ENCODE measurements around the gene RASA3.
"Not testable (repeated sequence)": the region's sequence is repeated elsewhere in the genome, so short reads cannot be mapped to it uniquely, and the experiment has no call there.

The RASA3 gene

DNA sequence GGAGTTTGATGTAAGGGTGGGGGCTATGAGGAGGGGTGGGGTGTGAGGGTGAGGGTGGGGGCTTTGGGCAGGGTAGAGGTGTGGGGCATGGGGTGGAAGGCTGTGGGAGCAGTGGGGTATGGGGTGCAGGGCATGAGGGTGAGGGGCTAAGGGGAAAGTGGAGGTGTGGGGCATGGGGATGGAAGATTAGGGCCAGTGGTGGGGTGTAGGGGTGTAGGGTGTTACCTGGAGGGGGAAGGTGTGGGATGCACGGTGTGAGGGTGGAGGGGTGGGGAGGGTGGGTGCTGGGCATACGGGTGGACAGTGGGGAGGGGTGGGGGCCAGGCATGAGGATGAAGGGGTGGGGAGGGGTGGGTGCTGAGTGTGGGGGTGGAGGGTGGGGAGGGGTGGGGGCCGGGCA lies 22.9 kb upstream of the RASA3 start:
- DNase-seq, result no peak

DNA sequence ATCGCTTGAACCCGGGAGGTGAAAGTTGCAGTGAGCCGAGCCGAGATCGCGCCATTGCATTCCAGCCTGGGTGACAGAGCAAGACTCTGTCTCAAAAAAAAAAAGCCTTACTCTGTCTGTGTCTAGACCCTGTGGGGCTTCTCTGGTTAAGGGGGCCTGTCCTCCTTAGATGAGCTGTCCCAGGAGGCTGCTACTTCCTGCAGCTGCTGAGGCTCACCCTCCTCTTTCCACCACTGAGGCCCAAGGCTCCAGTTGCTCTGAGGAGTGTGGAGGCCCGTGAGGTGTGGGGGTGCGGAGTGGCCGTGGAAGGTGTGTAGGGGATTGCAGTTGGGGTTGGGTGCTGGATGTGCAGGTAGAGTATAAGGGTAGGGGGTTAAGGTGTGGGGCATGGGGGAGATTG lies 22.1 kb upstream of the RASA3 start:
- DNase-seq, result no peak

DNA sequence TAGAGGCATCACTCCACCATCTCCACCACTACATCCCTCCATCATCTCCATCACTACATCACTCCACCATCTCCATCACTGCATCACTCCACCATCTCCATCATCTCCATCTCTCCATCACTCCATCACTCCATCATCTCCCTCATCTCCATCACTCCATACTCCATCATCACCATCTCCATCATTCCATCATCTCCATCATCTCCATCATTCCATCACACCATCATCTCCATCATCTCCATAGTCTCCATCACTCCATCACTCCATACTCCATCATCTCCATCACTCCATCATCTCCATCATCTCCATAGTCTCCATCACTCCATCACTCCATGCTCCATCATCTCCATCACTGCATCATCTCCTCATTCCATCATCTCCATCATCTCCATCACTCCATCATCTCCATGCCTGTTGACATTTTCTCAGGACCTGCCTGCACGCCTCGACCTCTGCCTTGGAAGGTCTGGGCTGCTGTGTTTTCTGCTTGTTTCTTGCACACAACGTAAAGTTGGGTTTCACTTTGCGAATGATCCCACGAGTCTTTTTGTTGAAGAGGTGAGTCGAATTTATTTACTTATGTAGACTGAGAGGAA lies 21.2 kb upstream of the RASA3 start:
- DNase-seq, result no peak

DNA sequence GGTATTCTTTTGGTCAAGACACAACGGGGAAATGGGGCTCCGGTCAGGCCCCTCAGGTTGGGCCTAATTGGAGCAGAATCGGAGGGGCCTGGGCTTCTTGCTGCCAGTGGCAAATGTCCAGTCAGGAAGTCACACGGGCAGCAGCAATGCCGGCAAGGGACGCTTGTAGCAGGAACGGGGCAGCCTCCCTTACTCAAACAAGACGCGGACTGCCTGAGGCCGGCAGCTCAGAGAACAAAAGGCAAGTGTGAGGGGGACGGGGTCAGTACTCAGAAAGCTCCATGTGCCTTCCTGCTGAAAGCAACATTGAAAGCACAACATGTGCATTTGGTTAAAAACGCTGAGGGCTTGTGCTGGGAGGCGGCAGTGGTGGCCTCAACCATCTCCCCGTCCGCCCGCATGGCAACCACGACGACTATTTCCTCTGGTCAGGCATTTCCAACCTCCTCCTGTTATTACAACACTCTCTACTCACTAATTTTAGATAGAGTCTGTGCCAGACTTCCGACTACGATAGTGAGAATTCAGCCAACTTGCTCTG lies 20.5 kb upstream of the RASA3 start:
- DNase-seq, result no peak

DNA sequence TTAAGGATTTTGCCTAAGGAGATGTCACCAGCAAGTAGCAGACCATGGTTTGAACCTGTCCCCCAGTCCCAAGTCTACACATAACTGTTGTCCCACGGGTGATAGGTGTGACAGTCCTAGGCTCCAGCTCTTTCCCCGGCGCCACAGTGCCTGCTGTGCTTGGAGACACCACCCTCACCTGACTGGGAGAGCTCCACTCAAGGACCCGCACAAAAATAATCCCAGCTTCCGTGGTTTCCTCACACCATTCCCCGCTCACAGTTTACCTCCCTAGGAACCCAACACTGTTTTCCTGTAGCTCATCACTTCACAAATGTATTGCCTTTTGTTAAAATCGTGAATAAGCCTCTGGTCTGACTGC lies 19.8 kb upstream of the RASA3 start:
- DNase-seq, result no peak

DNA sequence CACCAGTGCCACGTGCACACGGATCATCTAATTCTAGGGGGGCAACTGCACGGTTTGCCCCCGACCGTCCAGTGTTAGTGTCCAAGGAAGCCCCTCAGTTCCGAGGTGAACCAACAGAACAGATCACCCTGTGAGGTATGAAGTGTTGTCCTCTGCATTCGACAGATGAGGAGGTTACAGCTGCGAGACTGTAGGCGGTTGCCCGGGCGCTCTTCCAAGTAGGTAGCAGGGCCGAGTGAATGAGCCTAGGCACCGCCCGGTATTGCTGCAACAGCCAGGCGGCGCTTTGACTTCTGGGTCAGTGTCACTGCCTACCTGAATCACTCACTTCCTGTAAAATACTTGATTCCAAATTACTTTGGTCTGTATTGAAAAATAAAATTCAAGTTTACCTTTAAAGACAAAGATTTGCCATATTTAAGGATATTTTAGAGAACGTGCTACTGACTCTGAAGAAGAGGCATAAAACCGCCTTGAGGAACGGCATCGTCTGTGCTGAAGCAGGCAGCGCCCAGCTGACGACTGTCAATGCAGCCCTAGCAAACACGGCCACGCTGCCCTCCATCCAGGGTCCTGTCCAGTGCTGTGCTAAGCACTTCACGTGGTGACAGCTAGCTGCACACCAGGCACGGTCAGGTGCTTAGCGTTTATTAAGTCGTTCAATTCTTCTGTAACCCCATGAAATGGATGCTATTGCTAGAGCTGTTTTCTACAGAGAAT lies 19.3 kb upstream of the RASA3 start:
- DNase-seq, result no peak

DNA sequence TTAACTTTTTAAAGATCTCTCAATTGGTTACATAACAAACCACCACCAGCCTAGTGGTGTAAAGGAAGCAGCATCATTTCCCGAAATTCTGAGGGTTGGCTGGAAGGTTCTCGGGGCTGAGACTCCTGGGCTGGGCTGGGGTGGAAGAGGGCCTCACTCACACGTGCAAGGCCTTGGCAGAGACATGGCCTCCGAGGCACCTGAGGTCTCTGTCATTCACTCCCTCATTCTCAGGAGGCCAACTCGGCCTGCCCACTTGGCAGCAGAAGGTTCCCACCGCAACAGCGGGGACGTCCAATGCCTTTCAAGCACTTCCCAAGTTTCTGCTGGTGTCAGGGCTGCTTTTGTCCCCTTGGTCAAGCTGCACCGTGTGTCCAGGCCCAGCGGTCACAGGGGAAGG lies 18.6 kb upstream of the RASA3 start:
- no peak for DNase-seq

DNA sequence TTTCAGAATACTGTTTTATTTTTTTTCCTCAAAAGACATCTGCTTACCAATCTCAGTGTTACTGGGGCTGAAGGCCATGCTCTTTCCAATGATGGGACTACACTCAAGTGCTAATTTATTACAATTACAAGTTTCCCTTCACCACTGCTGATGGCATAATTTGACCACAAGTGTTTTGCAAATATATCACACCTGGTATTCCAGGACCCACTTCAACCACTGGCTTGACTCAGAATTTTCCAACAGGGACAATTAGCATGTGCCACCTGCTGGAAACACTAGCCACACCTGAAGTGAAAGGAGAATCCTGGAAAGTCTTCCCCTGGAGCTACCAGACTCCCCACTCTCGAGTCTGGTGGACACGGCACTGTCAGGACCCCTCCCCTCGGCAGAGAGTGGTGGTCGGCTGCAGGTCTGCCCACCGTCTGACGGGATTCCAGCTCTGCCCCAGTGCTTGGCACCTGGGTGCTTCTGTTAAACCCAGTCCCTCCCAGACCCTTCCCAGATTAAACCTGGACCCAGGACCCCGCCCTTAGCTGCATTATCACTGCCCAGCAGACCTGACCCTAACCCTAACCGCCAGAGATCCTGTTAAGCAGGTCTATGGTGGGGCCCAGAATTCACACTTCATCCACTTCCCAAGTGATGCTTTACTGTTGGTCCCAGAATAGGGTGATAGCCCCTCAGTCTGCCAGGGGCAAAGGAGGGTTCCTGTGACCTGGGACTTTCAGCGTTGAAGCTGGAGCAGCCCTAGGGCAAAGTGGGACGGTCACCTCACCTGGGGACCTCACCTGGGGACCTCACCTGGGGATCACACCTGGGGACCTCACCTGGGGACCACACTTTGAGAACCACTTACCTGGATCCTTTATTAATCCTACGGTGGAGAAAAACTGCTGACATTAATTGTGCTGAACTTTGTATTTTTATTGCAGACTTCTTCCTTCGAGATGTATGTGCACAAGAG lies 17.6 kb upstream of the RASA3 start:
- no peak for DNase-seq

DNA sequence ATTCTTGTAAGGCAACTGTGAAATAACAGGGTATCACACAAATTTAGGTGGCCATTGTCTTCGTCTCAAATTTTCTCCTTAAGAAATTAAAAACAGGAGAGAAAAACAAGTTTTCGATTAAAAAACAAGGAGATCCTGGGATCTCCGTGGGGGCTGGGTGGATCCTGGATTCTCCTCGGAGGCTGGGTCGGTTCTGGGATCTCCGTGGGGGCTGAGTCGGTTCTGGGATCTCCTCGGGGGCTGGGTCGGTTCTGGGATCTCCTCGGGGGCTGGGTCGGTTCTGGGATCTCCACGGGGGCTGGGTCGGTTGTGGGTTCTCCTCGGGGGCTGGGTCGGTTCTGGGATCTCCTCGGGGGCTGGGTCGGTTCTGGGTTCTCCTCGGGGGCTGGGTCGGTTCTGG lies 16.5 kb upstream of the RASA3 start:
- not testable (repeated sequence) for DNase-seq

DNA sequence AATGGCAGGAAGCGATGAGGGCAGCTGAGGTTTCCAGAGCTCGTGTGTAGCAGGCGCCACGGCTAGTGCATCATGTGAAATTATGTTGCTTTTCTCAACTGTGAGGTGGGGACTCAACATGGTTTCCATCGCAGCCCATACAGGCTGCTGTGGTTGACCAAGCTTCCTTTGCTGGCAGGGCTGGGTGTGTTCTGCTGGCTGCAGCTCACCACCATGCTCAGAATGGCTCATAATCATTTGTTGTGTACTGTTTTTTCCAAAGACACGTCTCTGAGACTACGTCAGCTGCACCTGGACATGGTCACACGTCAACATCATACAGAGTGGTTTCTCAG lies 16.1 kb upstream of the RASA3 start:
- peak; percentile 83 for DNase-seq

DNA sequence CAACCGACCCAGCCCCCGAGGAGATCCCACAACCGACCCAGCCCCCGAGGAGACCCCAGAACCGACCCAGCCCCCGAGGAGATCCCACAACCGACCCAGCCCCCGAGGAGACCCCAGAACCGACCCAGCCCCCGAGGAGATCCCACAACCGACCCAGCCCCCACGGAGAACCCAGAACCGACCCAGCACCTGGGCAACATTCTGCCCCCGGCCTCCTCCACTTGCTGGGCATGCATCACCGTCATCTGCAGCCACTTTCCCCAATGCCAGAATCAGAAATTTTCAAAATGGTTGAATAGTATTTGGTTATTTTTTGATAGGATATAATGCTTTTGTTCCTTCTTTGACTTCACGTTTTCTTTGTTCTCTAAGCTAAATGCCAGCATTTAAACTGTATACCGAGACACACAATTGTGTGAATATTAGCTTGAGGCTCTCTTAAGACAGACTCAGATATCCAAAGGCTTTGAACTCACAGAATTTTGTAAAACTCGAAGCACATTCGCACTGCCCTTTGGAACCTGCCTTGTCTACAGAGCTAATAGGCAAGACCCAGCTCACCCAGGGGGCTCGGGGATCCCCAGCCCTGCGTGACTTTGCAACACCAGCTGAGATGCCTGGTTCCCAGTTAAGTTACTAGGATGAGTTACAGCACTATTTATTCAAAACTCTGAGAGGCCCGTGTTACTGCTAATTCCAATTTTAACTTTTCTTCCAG lies 15.5 kb upstream of the RASA3 start:
- no peak for DNase-seq

DNA sequence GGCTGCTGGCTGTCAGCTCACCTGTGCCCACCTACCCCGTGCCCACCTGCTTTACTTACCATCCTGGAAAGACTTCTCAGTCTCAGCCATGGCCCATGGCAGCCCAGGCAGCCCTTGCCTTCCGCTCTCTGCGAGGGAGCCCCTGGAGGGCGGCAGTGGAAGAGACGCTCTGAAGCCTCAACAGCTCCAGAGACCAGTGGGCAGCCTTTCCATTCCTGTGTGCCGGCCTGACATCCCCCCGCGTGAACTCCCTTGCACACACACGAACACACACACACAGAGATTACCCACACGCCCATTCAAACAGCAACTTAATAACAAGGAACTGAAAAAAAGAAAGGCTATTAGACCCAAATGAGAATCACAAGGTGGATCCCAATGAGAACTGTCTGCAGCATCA lies 14.2 kb upstream of the RASA3 start:
- no peak for DNase-seq

DNA sequence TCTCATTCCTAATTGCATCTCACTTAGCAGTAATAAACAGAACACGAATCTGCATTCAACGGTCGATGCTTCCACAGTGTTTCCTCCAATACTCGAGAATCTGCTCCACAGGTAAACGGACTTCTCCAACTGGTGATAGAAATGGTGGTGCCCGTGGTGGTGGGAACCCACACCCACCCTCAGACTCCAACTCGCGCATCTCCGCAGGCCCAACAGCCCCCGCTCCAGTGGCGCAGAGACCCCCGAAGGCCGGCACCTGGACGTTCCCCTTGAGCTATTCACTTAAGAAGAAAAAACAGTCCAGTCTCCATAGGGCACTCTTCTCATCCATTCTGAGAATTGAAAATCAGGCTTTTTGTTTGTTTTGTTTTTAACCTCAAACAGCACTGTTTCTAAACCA lies 13.8 kb upstream of the RASA3 start:
- no peak for DNase-seq

DNA sequence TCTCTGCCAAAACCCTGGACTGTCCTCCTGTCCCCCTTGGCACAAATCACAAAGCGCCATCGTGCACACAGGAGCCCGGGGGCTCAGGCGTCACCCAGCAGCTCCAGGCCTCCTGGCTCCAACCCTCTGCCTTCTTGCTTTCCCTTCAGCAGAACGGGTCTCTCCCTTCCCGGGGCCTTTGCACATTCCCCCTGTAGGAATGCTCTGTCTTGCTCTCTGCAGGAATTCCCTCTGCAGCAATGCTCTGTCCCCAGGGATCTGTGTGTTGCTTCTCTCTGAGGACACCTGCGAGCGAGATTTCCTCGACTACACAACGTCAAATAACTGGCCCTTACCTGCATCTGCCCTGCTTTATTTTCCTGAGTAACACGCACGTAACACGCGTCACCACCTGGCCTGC lies 13.3 kb upstream of the RASA3 start:
- DNase-seq, result no peak

DNA sequence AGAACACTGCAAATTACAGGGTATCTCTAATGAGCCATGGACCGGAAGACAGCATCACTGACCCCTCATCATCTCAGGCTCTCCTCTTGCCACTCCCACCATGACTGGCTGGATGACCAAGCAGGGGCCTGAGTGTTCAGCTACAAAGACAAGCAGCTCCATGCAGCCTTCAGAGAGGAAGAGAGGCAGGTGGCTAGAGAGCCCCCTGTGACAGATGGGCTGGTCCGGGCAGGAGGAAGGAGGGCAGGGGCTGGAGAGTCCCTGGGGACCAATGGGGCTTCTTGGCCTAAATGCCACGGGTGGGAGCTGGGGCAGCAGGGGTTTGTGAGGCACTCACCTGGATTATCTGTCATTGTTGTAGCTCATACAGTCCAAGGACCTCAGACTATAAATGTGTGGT lies 12.8 kb upstream of the RASA3 start:
- DNase-seq, result no peak

DNA sequence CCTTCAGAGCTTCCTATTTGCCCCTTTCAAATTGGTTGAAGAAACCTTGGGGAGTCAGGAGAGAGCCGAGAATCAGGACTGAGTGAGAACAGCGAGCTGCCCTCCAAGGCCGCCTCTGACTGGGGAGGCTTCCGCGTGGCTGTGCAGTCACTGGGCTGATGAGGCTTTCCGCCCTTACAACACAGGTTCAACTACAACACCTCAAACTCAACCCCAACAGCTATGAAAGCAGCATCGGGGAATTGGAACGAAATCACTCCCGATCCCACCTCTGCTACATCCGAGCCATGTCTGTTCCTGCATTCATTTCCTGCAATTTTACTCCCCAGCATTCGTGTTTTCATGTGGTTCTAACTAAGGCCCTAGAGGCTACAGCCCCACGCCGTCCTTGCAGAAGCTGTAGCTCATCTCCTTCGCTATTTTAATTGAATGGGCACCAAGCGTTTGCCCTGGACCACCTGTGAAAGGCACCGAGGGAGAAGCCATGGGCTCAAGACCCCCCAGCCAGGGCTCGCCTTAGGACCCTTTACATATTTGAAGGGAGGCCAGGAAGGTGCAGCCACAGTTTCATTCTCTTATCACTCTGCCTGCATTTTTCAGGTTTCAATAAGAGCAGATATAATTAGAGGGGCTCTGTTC lies 12.3 kb upstream of the RASA3 start:
- no peak for DNase-seq

DNA sequence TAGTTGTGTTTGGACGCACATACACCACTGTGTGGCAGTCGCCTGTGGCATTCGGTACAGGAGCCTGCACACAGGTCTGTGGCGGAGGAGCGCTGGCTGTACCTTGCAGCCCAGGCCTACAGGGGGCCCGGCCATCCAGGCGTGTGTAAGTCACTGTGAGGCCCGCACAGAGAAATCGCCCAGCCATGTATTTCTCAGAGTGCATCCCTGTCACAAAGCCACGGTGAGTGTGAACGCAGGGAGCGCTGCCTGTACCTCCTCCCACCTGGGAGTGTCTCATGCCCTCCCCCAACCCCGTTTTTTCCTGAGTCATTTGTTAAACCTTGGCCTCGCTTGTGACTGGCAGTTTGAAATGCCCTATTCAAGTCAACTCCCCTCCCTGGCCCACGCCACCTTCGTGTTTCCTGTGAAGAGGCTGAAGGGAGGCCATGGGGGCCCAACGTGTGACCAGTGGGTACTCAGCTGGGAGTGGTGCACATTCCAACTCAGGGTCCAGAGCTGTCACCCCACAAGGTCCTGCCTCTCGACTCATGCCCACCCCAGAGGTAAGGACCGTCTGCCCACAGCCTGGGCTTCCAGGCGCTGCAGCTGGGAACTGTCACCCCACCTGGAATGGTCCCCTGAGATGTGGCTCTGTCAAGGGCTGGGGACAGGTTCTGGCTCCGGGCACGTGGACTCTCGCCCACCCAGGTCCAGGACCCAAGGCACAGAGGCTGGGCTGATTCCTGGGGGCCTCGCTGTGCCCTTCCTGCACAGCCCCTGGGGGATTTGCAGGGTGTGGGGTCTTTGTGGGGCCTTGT lies 11.6 kb upstream of the RASA3 start:
- peak; percentile 35 for DNase-seq

DNA sequence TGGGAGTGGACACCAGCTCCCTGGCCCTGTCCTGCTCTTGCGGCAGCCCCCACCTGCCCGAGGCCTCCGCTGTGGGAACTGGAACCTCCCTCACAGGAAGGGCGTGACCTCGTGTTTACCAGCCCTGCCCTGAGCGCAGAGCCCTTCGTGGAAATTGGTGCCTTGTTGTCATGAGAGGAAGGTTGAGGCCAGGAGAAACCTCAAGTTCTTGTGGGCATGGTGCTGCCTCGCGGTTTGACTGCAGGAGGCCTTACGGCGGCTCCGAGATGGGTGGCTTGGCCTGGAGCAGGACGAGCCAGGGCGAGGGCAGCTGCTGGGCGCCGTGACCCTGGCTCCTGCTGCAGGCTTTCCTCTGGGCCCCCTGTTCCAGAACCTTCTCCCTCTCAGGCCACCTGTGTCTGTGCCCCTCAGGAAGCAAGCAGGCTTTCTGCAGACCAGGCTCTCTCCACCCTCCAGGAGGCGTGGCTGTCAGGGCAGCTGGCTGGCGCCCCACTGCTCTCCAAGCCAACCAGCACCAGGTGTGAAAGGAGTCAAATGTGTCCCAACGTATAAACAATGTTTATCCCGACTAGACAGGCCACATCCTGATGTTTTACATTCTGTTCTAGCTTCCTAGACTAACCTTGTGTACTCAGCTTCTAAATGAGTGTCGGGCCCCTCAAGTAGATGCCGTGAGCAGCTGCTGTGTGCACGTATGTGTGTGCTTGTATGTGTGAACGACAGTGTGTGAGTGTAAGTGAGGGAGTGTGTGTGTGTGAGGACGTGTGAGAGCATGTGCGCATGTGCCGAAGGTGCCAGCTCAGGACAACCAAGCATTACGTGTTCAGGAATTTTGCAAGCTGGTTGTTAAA lies 10.4 kb upstream of the RASA3 start:
- DNase-seq, result peak; percentile 65

DNA sequence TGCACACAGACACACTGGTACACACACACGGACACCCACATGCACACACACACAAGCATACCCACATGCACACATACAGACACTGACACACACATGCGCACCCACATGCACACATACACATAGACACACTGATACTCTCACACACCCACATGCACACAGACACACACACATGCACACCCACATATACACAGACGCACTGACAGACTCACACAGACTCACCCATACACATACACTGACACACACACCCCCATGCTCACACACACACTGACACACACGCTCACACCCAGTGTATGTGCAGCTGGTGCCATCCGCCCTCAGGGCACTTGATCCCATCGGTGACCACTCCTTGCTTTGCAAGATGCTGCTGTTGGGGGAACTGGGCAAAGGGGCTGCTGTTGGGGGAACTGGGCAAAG lies 9.7 kb upstream of the RASA3 start:
- no peak for DNase-seq

DNA sequence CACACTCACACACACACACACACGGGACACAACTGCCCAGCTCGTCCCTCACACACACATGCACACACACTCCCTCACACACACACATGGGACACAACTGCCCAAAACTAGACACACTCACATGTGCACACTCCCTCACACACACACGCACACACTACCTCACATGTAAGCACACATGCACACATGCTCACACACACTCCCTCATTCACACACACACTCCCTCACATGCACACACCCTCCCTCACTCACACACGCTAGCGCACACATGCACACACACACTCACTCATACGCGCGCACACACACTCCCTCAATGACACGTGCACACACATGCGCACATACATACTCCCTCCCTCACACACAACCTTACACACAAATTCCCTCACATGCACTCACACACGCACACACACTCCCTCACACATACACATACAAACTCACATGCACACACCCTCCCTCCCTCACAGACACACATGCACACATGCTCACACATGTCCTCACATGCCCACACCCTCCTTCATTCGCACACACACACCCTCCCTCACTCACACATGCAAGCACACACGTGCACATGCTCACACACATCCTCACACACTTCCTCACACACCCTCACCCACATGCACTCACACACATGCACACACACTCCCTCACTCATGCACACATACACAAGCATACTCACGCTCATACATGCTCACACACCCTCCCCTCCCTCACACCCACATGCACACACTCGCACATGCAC lies 9.0 kb upstream of the RASA3 start:
- DNase-seq, result no peak

Data from effector CD4-positive, alpha-beta T cell (primary cell).